Activated CD4-positive, alpha-beta T cell treated with anti-CD3 and anti-CD28 coated beads, Interleukin-2, amount 50 U/mL, for 16 hours (primary cell): ENCODE measurements around the gene USP48.
A peak's percentile ranks its signal among the peaks of the same experiment; 100 is the strongest.

Source experiments
- DNase-seq: peaks from one replicate; pipeline ENCODE4 v3.0.0-alpha.2; 2020

Gene USP48

GRCh38 chr1:21652101-21652936, 130.6 kb downstream of the USP48 start:
- no peak for DNase-seq

GRCh38 chr1:21651214-21652042, 131.5 kb downstream of the USP48 start:
- peak; percentile 21 for DNase-seq

GRCh38 chr1:21650400-21650799, 132.5 kb downstream of the USP48 start:
- no peak for DNase-seq

- no peak for DNase-seq
Observed at GRCh38 chr1:21649315-21649714, 133.6 kb downstream of the USP48 start.

- no peak for DNase-seq
Observed at GRCh38 chr1:21648791-21649190, 134.2 kb downstream of the USP48 start.

- no peak for DNase-seq
Observed at GRCh38 chr1:21648352-21648730, 134.6 kb downstream of the USP48 start.

- DNase-seq = peak; percentile 35
Observed at GRCh38 chr1:21647431-21648351, 135.3 kb downstream of the USP48 start.

GRCh38 chr1:21645550-21645949, 137.4 kb downstream of the USP48 start:
- no peak for DNase-seq

- no peak for DNase-seq
Observed at GRCh38 chr1:21644906-21645305, 138.0 kb downstream of the USP48 start.

GRCh38 chr1:21644348-21644747, 138.6 kb downstream of the USP48 start:
- DNase-seq = no peak

GRCh38 chr1:21643624-21644023, 139.3 kb downstream of the USP48 start:
- no peak for DNase-seq

- no peak for DNase-seq
Observed at GRCh38 chr1:21641967-21642739, 140.8 kb downstream of the USP48 start.

- DNase-seq = no peak
Observed at GRCh38 chr1:21641537-21641936, 141.4 kb downstream of the USP48 start.

- DNase-seq = no peak
Observed at GRCh38 chr1:21641076-21641475, 141.9 kb downstream of the USP48 start.

- DNase-seq = no peak
Observed at GRCh38 chr1:21640653-21641052, 142.3 kb downstream of the USP48 start.

- no peak for DNase-seq
Observed at GRCh38 chr1:21639594-21640041, 143.3 kb downstream of the USP48 start.

- peak; percentile 54 for DNase-seq
Observed at GRCh38 chr1:21638531-21639341, 144.2 kb downstream of the USP48 start.

- DNase-seq = no peak
Observed at GRCh38 chr1:21637514-21637913, 145.4 kb downstream of the USP48 start.

GRCh38 chr1:21636029-21636428, 146.9 kb downstream of the USP48 start:
- no peak for DNase-seq

GRCh38 chr1:21634806-21635535, 148.0 kb downstream of the USP48 start:
- no peak for DNase-seq
